ENCODE data around the gene OXSM.

OXSM gene

GRCh38 chr3:25789596-25790556 is at the start of gene OXSM:
OXSM (plus strand) TSS chr3:25790090; CDS start chr3:25791021, 931 bp downstream.
- DNase-seq (ENCODE audit: low read depth in 2 of 2), result peak; percentile 82 to 86

GRCh38 chr3:25744470-25744869 is 45.4 kb upstream of the OXSM start:
- no peak for DNase-seq (ENCODE audit: low read depth in 2 of 2)

DNA sequence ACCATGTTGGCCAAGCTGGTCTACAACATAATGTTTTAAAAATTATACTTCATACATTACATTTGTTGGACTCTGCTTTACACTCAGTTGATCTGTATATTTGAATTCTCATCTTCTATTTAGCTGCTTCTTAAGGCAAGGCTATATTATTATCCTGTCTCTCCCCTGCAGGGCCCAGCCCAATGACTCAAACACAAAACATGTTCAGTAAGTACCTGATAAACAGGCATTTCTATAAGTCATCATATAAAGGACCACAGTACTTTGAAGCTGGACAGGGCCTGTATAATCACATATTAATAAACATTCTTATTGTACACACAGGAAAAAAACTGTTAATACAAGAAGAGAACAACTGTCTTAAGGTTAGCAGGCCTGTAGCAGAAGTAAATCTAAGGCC is 42.9 kb upstream of the OXSM start:
- DNase-seq (ENCODE audit: low read depth in 2 of 2), result no peak

DNA sequence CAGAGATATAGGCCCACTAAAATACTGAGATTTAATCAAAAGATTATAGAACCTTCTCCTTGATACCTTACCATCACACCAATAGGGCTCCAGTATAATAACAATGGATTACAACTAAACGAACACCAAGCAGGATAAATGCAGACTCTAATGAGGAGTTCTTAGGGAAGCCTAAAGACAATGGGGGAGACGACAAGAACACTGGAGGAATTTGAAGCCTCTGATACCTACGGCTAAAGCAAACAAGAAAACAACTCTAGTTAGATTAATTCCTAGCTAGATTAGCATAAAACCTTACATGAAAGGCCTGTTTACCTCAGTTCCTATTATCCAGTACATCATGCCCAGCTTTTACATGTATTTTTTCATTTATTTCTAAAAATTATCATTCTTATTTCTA is 41.7 kb upstream of the OXSM start:
- DNase-seq (ENCODE audit: low read depth in 2 of 2), result no peak

DNA sequence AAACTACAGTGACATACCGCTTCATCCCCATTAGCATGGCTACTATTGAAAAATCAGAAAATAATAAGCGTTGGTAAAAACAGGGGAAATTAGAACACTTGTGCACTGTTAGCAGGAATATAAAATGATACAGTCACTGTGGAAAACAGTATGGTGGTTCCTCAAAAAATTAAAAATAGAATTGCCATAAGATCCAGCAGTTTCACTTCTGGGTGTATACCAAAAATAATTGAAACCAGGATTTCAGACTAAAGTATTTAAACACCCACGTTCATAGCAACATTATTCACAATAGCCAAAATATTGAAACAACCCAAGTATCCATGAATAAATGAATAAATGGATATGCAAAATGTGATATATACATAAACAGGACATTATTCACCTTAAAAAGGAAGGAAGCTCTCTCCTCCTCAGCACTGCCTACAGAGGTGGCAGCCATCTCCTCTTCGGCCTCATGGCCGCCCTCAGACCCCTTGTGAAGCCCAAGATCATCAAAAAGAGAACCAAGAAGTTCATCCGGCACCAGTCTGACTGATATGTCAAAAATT is 40.8 kb upstream of the OXSM start:
- DNase-seq (ENCODE audit: low read depth in 2 of 2), result no peak

DNA sequence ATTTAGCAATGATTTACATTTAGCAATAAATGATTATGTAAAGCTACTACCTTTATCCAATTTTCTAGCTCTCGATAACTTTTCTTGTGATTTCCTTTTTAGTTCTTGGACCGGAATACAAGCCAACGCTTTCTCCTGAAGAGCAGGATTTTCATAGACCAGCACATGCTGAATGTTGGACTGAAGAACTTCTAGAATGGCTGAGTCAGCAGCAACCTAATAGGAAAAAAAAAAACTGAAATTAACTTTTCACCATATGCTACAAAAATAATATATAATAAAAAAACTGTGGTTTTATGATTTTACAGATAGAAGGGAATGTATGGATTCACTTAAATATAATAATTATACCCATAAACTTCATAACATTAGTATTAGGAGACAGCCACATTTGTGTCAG is 38.8 kb upstream of the OXSM start:
- no peak for DNase-seq (ENCODE audit: low read depth in 2 of 2)

DNA sequence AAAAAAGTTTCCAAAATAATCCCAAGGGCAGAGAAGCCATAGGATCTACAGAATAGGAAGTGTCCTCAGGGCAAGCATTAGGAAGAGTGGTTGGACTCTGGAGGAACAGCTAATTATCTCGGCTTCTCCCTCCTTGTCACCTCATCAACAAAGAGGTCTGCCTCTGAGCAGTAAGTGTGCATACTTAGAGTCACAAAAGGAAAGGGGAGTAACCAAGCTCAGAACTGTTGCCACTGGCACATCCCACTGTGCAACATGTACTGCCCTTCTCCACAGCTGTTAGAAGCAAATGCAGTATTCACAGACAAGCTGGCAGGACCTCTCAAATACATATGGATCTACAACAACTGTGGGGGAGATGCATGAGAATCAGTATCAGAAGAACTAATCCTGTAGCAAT is 38.2 kb upstream of the OXSM start:
- DNase-seq (ENCODE audit: low read depth in 2 of 2), result no peak

GRCh38 chr3:25768851-25769250 is 21.0 kb upstream of the OXSM start:
- no peak for DNase-seq (ENCODE audit: low read depth in 2 of 2)

- DNase-seq (ENCODE audit: low read depth in 2 of 2), result no peak
Observed at GRCh38 chr3:25775936-25776335, 14.0 kb upstream of the OXSM start.

GRCh38 chr3:25780618-25781017 is 9.3 kb upstream of the OXSM start:
- no peak for DNase-seq (ENCODE audit: low read depth in 2 of 2)

DNA sequence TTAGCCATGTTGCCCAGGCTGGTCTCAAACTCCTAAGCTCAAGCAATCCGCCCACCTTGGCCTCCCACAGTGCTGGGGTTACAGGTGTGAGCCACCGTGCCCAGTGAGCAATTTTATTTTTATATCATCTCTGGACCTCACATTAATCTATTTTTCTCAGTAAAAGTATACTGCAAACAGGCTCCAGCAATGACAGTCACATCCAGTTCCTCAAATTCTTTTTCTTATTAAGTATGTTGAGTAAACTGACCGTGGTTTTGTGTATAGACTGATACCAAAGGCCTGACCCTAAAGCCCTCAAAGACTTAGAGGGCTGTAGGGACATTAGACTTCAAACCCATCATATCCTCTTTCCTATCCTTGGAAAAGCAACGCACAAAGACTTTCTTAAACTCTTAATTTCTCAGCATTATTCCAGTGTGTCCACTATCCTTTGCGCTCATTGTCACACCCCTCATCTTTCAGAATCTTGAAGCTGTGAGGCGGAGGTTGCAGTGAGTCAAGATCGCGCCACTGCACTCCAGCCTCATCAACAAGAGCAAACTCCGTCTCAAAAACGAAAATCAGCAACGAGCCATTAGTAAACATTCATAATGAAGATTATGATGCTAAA is 8.6 kb upstream of the OXSM start:
- DNase-seq (ENCODE audit: low read depth in 2 of 2), result no peak

- DNase-seq (ENCODE audit: low read depth in 2 of 2), result no peak
Observed at GRCh38 chr3:25781758-25782594, 7.9 kb upstream of the OXSM start.

- no peak for DNase-seq (ENCODE audit: low read depth in 2 of 2)
Observed at GRCh38 chr3:25782636-25782937, 7.3 kb upstream of the OXSM start.

DNA sequence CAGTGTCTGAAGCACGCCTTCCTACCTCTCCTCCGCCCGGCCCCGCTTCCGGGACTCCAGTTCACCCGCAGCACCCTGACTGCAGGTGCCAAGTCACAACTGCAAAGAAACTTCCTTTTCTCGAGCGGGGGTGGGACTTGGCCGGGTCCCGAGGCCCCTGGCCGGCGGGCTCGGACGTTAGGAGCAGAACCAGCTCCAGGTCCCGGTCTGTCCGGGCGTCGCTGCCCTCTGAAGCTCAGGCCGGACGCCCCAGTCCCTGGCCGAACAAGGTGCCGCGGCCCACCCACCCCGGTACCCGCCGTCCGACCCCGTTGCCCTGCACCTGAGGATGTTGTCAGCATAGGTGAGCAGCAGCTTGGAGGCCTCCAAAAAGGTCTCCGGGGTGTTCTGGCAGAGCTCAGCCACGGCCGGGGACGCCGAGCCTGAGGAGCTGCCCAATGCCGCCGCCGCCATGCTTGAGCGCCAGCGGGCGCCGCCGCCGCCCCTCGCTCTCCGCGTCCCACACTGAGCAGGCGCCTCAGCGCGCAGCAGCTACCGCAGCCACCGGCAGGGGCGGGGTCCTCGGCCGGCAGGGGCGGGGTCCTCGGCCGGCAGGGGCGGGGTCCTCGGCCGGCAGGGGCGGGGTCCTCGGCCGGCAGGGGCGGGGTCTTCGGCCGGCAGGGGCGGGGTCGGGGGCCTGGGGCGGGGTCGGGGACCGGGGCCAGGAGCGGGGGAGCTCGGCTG is 6.8 kb upstream of the OXSM start, which contains the start of gene NGLY1:
NGLY1 (minus strand) TSS at position 506 of the 723 bp plus-strand sequence; CDS start at position 453, 53 bp downstream.
- peak; percentile 69 to 75 for DNase-seq (ENCODE audit: low read depth in 2 of 2)

DNA sequence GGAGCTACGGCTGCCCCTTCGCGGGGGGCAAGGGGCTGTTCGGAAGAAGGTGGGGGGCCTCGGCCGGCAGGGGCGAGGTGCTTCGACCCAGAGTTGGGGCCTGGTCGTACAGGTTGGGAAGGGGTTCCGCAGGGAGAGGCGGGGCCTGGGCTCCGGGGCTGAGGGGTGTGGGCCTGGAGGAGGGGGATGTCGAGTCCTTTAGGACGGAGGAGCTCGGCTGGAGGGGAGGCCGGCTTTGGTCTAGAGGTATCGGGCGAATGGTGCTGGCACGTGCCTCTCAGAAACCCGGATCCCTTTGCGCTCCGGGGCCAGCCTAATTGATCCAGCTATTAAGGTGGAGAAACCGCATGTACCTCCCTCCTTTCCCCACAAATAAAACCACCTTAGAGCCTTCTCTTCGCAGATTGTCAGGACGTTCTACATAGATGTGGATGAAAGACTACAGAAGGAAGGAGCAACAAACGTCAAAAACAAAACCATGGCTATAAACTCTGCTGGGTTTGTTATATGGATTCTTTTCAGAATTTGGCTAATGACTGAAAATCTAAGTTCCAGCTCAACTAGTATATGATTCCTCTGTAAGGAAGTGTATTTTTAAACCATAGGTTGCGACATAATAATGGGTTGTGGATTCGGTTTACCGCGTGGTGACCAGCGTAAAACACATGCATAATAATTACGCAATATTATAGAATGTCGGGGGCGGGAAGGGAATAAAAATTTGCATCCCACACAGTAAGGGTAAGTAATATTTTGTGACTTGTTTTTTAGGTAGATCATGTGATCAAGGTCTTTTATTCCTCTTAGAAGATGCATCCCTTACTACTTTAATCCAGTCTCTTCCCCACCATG is 6.0 kb upstream of the OXSM start:
- no peak for DNase-seq (ENCODE audit: low read depth in 2 of 2)

- DNase-seq (ENCODE audit: low read depth in 2 of 2), result no peak
Observed at GRCh38 chr3:25784971-25785370, 4.9 kb upstream of the OXSM start.

GRCh38 chr3:25785826-25786225 is 4.1 kb upstream of the OXSM start:
- no peak for DNase-seq (ENCODE audit: low read depth in 2 of 2)

DNA sequence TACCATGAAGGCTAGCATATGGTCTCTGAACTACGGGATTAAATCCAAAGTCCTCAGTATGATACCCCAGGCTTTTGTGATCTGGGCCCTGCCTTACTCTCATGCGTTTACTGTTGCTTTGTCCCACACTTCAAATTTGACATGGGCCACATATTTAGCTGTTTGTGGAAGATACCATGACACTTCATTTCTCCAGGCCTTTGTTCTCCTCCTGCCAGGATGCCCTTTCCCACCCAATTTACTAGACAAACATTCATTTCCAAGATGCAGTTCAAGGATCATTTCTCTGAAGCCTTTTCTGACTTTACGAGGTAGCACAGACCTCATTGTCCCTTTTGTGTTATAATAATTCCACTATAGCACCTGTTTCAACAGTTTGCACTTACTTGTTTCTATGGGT is 2.2 kb upstream of the OXSM start:
- no peak for DNase-seq (ENCODE audit: low read depth in 2 of 2)

GRCh38 chr3:25789209-25789595 is 688 bp upstream of the OXSM start:
- no peak for DNase-seq (ENCODE audit: low read depth in 2 of 2)

DNA sequence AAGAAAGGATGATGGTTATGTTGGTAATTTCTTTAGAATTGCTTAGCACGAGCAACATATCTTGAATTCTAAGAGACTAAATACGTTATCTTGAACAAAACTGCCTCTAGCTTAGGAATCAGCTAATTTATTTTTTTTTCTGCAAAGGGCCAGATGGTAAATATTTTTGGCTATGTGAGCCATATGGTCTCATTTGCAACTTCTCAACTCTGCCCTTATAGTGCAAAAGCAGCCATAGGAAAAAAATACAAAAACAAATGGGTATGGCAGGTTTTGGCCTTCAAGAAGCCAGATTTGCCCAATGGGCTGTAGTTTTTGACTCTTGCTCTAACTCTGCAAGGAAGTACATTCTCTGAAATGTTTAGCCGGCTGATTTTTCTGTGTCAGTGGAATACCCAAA is 11.9 kb downstream of the OXSM start:
- DNase-seq (ENCODE audit: low read depth in 2 of 2), result no peak
